Measurements from ENCODE around the gene TTC23L. TPM values are rescaled to one million over a fixed set of nuclear protein-coding genes. Genes with fewer than 3 reads are reported as not detected.

TTC23L gene
- polyA plus RNA-seq, 2 of the 4 experiments (the other 2 are of a cell fraction) = 0.17 to 0.59 TPM

GRCh38 chr5:34806532-34806931 is 32.4 kb upstream of the TTC23L start:
- H3K4me1 ChIP-seq = no peaks in the 10 kb centered on the region
- TF ChIP-seq HEYL (CRISPR knock-in tag; IDR thresholded peaks at IDR 0.05) (no peak), EHF (CRISPR knock-in tag; IDR thresholded peaks at IDR 0.05) (no peak), PBX3 (IDR thresholded peaks at IDR 0.05) (no peak)
- ChIA-PET POLR2A (no interaction called here), CTCF (no interaction called here)
- DNase-seq (ENCODE audit: low read depth in 1 of 2, low spot score in 1 of 2) (no peak), ATAC-seq (no peak), FAIRE-seq (no peak)
- no peak overlapping the region for H3K4me2 ChIP-seq
- no peaks in the 10 kb centered on the region for H3K9me3 ChIP-seq
- 93% methylated on average over 6 of the region's 6 CpGs for WGBS (ENCODE audit: missing lambda C conversion rate)
- no peak overlapping the region for H3K4me3 ChIP-seq
- H3K27ac ChIP-seq = no peak overlapping the region

GRCh38 chr5:34811706-34812105 is 27.3 kb upstream of the TTC23L start:
- ChIA-PET CTCF (no interaction called here), POLR2A (no interaction called here)
- DNase-seq (ENCODE audit: low read depth in 1 of 2, low spot score in 1 of 2) (no peak), FAIRE-seq (no peak), ATAC-seq (no peak)
- no peak for TF ChIP-seq HEYL (CRISPR knock-in tag; IDR thresholded peaks at IDR 0.05)
- no peak for TF ChIP-seq SMC3 (IDR thresholded peaks at IDR 0.05)
- no peak for TF ChIP-seq KDM5A (IDR thresholded peaks at IDR 0.05)
- TF ChIP-seq ZC3H11A (IDR thresholded peaks at IDR 0.05) = no peak
- TF ChIP-seq CTCF (IDR thresholded peaks at IDR 0.05) = no peak
- no peak for TF ChIP-seq USF2 (IDR thresholded peaks at IDR 0.05)
- TF ChIP-seq MAFK (IDR thresholded peaks at IDR 0.05; ENCODE audit: partially characterized antibody) = no peak
- no peak for TF ChIP-seq BCL3 (IDR thresholded peaks at IDR 0.05)
- no peak for TF ChIP-seq HOXA7 (CRISPR knock-in tag; IDR thresholded peaks at IDR 0.05)
- TF ChIP-seq NR3C1 (IDR thresholded peaks at IDR 0.05) = no peak
- TF ChIP-seq RARB (CRISPR knock-in tag; IDR thresholded peaks at IDR 0.05) = no peak
- no peak for TF ChIP-seq NPAS2 (CRISPR knock-in tag; IDR thresholded peaks at IDR 0.05; ENCODE audit: borderline replicate concordance)
- H3K27ac ChIP-seq = no peak overlapping the region
- H3K4me3 ChIP-seq = no peak overlapping the region
- H3K4me2 ChIP-seq = no peak overlapping the region
- H3K4me1 ChIP-seq = no peaks in the 10 kb centered on the region
- no peaks in the 10 kb centered on the region for H3K9me3 ChIP-seq
- 94% methylated on average over 1 of the region's 1 CpG for WGBS (ENCODE audit: missing lambda C conversion rate)

- TF ChIP-seq CEBPB (IDR thresholded peaks at IDR 0.05) (no peak), SREBF2 (IDR thresholded peaks at IDR 0.05) (no peak), ZFP36 (IDR thresholded peaks at IDR 0.05; ENCODE audit: borderline replicate concordance, partially characterized antibody) (no peak), TFCP2L1 (CRISPR knock-in tag; IDR thresholded peaks at IDR 0.05) (no peak), KDM5A (IDR thresholded peaks at IDR 0.05) (no peak), MYC (IDR thresholded peaks at IDR 0.05; ENCODE audit: borderline replicate concordance, low read length) (no peak), CBX8 (IDR thresholded peaks at IDR 0.05) (no peak), RAD21 (conservative IDR thresholded peaks at IDR 0.05 in 1 of 2, IDR thresholded peaks at IDR 0.05 in 1 of 2) (no peak), PBX3 (IDR thresholded peaks at IDR 0.05) (no peak), SMC3 (IDR thresholded peaks at IDR 0.05) (no peak), NFE2L2 (conservative IDR thresholded peaks at IDR 0.05; ENCODE audit: low read length) (no peak), TP53 (CRISPR knock-in tag; IDR thresholded peaks at IDR 0.05) (no peak), FOXS1 (CRISPR knock-in tag; IDR thresholded peaks at IDR 0.05) (no peak)
- no peak overlapping the region for H3K4me2 ChIP-seq
- H3K4me3 ChIP-seq = no peak overlapping the region
- H3K27ac ChIP-seq = no peak overlapping the region
- ATAC-seq (no peak), DNase-seq (ENCODE audit: low read depth in 1 of 2, low spot score in 1 of 2) (no peak), FAIRE-seq (no peak)
- H3K9me3 ChIP-seq = no peaks in the 10 kb centered on the region
- ChIA-PET POLR2A (interaction anchor here (0.5 kb wide), 1 partner anchor 136 kb away, joined by 4 read pairs; no protein-coding TSS in a partner anchor), CTCF (interaction anchor here (1.0 kb wide), 1 partner anchor 109 kb away, joined by 3 read pairs; no protein-coding TSS in a partner anchor)
- 93% methylated on average over 3 of the region's 3 CpGs for WGBS (ENCODE audit: missing lambda C conversion rate)
- no peaks in the 10 kb centered on the region for H3K4me1 ChIP-seq
Observed at GRCh38 chr5:34813509-34813908, 25.5 kb upstream of the TTC23L start.
